ENCODE measurements around the gene RICTOR.

- TF ChIP-seq CTCF (IDR thresholded peaks at IDR 0.05) (no peak), POLR2A (IDR thresholded peaks at IDR 0.05) (no peak)
Measured at GRCh38 chr5:39114155-39114554, 40.0 kb upstream of the RICTOR start.
